Spinal cord (tissue), 10 donors: Measurements from ENCODE around the gene YBX1. TPM values are rescaled to one million over a fixed set of nuclear protein-coding genes. Genes with fewer than 3 reads are reported as not detected.
"Not testable (repeated sequence)": the region's sequence is repeated elsewhere in the genome, so short reads cannot be mapped to it uniquely, and the experiment has no call there.

Source experiments
- DNase-seq, 6 donors: peaks; one replicate each; pipeline versions ENCODE4 v3.0.0 to v3.0.0-alpha.2; 2013 to 2015; ENCODE audit warnings: low spot score in 6 of 6, low read depth in 4 of 6
- H3K27ac ChIP-seq: one replicate; pipeline ENCODE4 v1.5.1; 2013; ENCODE audit warnings: low read depth, low read length, control low read depth
- H3K27me3 ChIP-seq: one replicate; pipeline ENCODE4 v1.6.1; 2013; ENCODE audit warnings: low read length; ENCODE audit not compliant: control insufficient read depth, insufficient read depth
- H3K36me3 ChIP-seq: one replicate; pipeline ENCODE4 v1.6.1; 2013; ENCODE audit warnings: low read length; ENCODE audit not compliant: control insufficient read depth, insufficient read depth
- H3K4me1 ChIP-seq: one replicate; pipeline ENCODE4 v1.6.1; 2013; ENCODE audit warnings: low read length; ENCODE audit not compliant: control insufficient read depth, insufficient read depth
- H3K4me3 ChIP-seq: one replicate; pipeline ENCODE4 v1.5.1; 2013; ENCODE audit warnings: low read depth, low read length, control low read depth
- H3K9me3 ChIP-seq: one replicate; pipeline ENCODE4 v1.6.1; 2013; ENCODE audit warnings: low read length; ENCODE audit not compliant: control insufficient read depth, insufficient read depth
- WGBS: methylation state at CpG from one replicate; pipeline ENCODE4 v1.1.5; 2013; ENCODE audit warnings: missing lambda C conversion rate; ENCODE audit not compliant: insufficient coverage; 5-methylcytosine and 5-hydroxymethylcytosine counted together
- polyA plus RNA-seq, 2 donors: library from polyadenylated mRNA; unstranded; fragments of 120-200 nt; gene quantifications; one replicate each; pipeline ENCODE4 v1.2.1, GENCODE V29; 2013; ENCODE audit not compliant: insufficient read length in 2 of 2
- total RNA-seq, 2 donors: library from RNA; depleted of rRNA in 1 of 2; stranded (reverse); fragments of 120-200 nt in 1 of 2; fragments of >200 nt in 1 of 2; gene quantifications; one replicate each; pipeline versions ENCODE4 v1.2.3 to v1.2.4, GENCODE V29; 2013 to 2014
- donor health status: healthy.

YBX1 gene
- total and polyA plus RNA-seq, 4 donors, result 455 to 1,579 (median 1,048) TPM

DNA sequence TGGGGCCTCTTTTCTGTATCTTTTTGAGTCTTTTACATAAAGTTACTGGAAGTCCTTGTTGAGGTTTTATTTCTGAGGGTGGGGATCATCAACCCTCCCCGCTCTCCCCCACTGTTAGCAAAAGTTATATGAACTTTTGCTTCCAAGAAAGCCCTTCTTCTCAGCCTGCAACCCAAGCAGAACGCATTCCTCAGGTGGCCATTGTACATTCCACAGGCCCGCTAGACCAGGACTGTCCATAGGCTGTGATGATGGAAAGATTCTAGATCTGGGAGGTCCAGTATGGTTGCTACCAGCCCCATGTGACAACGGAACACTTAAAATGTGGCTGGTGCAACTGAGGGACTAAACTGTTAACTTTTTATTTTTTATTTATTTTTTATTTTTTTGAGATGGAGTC lies 11.8 kb upstream of the YBX1 start:
- Histone ChIP-seq H3K9me3 (no peaks in the 10 kb centered on the region), H3K27ac (no peak overlapping the region), H3K36me3 (peaks cover 45% of the 10 kb centered on the region), H3K4me3 (no peak overlapping the region), H3K4me1 (no peaks in the 10 kb centered on the region), H3K27me3 (no peaks in the 10 kb centered on the region)
- DNase-seq, result no peak
- WGBS, result 100% methylated on average over 1 of the region's 4 CpGs

DNA sequence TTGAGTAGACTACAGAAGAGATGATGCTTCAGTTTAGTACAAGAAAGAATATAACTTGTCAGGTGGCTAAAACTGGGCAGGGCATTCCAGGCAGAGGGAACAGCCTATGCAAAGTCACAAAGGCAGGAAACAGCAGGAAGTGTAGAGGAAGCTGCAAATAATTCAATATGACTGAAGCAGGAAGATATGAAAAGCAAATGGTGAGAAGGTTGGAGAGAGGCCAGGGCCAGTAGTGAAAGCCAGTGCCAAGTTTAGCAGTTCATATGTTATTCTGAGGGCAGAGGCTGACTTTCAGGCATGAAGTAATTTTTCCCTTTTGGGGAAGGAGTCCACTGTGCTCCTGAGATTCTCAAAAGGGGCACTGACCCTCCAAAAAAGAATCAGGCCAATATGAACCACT lies 8.0 kb upstream of the YBX1 start:
- Histone ChIP-seq H3K36me3 (peaks cover 27% of the 10 kb centered on the region), H3K4me1 (no peaks in the 10 kb centered on the region), H3K27ac (no peak overlapping the region), H3K9me3 (no peaks in the 10 kb centered on the region), H3K27me3 (no peaks in the 10 kb centered on the region), H3K4me3 (no peak overlapping the region)
- no peak for DNase-seq

DNA sequence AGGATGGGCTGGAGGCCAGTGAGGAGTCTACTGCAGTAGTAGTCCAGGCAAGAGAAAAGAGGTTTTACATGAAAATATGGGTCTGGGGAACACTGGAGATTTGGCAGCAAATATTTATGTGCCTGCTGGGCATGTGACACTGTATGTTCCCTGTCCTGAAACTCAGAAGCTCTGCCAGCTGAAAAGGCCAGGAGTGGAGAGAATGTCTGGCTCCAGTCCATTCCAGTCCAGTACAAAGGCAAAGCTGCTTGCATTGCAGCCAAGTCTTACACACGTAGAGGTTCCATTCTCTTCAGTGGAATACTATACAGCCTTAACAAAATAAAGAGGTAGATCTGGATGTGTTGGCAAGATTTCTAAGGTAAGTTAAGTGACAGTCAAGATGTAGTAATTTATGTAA lies 7.5 kb upstream of the YBX1 start:
- no peaks in the 10 kb centered on the region for H3K9me3 ChIP-seq
- no peak for DNase-seq
- peaks cover 27% of the 10 kb centered on the region for H3K36me3 ChIP-seq
- no peaks in the 10 kb centered on the region for H3K27me3 ChIP-seq
- no peak overlapping the region for H3K4me3 ChIP-seq
- no peak overlapping the region for H3K27ac ChIP-seq
- no peaks in the 10 kb centered on the region for H3K4me1 ChIP-seq
- no CpG with 5 or more reads among the region's 1 CpG for WGBS

- no peak for DNase-seq
- H3K9me3 ChIP-seq, result no peaks in the 10 kb centered on the region
- 100% methylated on average over 2 of the region's 3 CpGs for WGBS
- H3K27ac ChIP-seq, result no peak overlapping the region
- H3K36me3 ChIP-seq, result peaks cover 23% of the 10 kb centered on the region
- no peaks in the 10 kb centered on the region for H3K27me3 ChIP-seq
- no peaks in the 10 kb centered on the region for H3K4me1 ChIP-seq
- H3K4me3 ChIP-seq, result no peak overlapping the region
Observed at GRCh38 chr1:42675467-42675866, 6.8 kb upstream of the YBX1 start.

- H3K4me1 ChIP-seq, result peaks cover 5% of the 10 kb centered on the region
- DNase-seq, result no peak
- no peaks in the 10 kb centered on the region for H3K27me3 ChIP-seq
- peaks cover 20% of the 10 kb centered on the region for H3K36me3 ChIP-seq
- H3K9me3 ChIP-seq, result no peaks in the 10 kb centered on the region
- WGBS, result no CpG with 5 or more reads among the region's 3 CpGs
- no peak overlapping the region for H3K4me3 ChIP-seq
- no peak overlapping the region for H3K27ac ChIP-seq
Observed at GRCh38 chr1:42676534-42677087, 5.6 kb upstream of the YBX1 start.

DNA sequence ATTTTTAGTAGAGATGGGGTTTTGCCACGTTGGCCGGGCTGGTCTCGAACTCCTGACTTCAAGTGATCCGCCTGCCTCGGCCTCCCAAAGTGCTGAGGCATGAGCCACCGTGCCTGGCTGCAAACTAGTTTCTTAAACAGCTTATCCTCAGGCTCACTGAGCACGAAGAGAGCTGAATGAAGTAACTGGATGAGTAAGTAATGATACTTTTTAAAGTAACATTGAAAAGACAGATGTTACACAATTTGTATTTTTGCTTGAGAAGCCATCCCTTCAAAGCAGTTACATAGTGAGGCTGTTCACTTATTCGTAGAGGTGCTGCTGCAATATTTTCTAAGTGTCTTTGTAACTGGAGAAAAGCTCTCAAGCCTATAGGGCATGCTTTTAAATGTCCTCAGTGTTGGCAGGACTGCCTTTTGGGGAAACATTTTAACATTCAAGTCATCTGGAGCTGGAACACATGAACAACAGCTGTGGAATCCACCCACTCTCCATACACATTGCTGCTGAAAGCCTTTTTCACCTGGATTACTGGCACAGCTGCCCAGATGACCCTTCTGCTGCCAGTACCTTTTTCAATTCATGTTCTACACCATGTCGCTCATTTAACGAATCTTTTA lies 2.7 kb upstream of the YBX1 start:
- Histone ChIP-seq H3K9me3 (no peaks in the 10 kb centered on the region), H3K27me3 (no peaks in the 10 kb centered on the region), H3K4me3 (no peak overlapping the region), H3K36me3 (peaks cover 11% of the 10 kb centered on the region), H3K4me1 (peaks cover 5% of the 10 kb centered on the region), H3K27ac (no peak overlapping the region)
- WGBS, result 76% methylated on average over 3 of the region's 10 CpGs
- DNase-seq, result peak in 1 of 6 donors; percentile 2

- Histone ChIP-seq H3K27ac (no peak overlapping the region), H3K9me3 (no peaks in the 10 kb centered on the region), H3K4me1 (peaks cover 5% of the 10 kb centered on the region), H3K36me3 (peaks cover 8% of the 10 kb centered on the region), H3K27me3 (no peaks in the 10 kb centered on the region), H3K4me3 (no peak overlapping the region)
- WGBS, result no CpG with 5 or more reads among the region's 2 CpGs
- DNase-seq, result no peak
Observed at GRCh38 chr1:42680055-42680454, 2.2 kb upstream of the YBX1 start.

DNA sequence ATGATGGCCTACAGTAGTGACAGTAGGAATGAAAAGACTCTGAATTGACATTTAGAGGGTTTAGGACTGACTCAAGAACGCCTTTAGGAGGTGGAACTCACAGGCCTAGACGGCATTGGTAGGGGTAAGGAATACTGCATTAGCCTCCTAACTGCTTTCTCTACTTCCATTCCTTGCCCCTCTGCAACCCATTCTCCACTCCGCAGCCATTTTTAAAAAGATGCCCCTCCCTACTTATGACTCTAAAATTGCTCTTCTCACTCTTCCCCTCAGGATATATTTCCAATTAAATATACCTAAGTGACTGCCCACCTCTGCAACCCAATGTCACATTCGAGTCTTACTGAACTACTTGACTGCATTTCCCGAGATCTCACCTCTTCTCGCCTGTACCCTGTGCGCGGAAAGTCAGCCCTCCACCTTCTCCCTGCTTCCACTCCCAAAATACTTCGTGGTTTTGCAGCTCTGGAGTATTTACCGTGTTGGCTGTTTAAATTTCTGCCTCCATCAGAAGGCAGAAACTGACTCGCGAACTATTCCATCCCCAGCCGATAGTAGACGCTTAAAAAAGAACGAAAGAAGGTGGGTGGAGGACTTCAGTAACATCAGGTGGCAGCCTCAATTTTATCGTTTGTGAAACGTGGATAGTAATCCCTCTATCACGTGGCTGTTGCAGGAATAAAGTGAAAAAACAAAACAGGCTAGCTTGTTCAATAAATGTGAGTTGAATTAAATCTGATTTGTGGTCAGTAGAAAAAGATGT lies 1.1 kb upstream of the YBX1 start:
- peaks cover 5% of the 10 kb centered on the region for H3K4me1 ChIP-seq
- peak overlapping the region; percentile 92 for H3K4me3 ChIP-seq
- no peaks in the 10 kb centered on the region for H3K9me3 ChIP-seq
- peak in 3 of 6 donors; percentile 25 to 85 (median 64) for DNase-seq
- H3K36me3 ChIP-seq, result peaks cover 7% of the 10 kb centered on the region
- 5% methylated on average over 12 of the region's 18 CpGs for WGBS
- H3K27ac ChIP-seq, result peak overlapping the region; percentile 94
- H3K27me3 ChIP-seq, result no peaks in the 10 kb centered on the region

DNA sequence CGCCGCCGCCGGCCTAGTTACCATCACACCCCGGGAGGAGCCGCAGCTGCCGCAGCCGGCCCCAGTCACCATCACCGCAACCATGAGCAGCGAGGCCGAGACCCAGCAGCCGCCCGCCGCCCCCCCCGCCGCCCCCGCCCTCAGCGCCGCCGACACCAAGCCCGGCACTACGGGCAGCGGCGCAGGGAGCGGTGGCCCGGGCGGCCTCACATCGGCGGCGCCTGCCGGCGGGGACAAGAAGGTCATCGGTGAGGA lies 193 bp downstream of the YBX1 start:
- Histone ChIP-seq H3K4me3 (peak overlapping the region; percentile 92), H3K27ac (peak overlapping the region; percentile 94)
- H3K4me1 ChIP-seq, DNase-seq, H3K36me3 ChIP-seq, H3K9me3 ChIP-seq, H3K27me3 ChIP-seq: not testable (repeated sequence)
- 0% methylated on average over 32 of the region's 33 CpGs for WGBS
